Smooth muscle cell (in vitro differentiated cells): ENCODE results near the gene MID1. TPM values are rescaled to one million over a fixed set of nuclear protein-coding genes. Genes with fewer than 3 reads are reported as not detected.

Experiments
- DNase-seq: peaks from one replicate; lab custom pipeline; 2025; ENCODE audit not compliant: unreplicated experiment; lab: John Stamatoyannopoulos, UW
- H2AFZ ChIP-seq: fragments of 200-600 bp; sonication (generic); 2 replicates; pipeline ENCODE4 v1.6.0; 2016; ENCODE audit warnings: antibody characterized with exemption, low read depth, mild to moderate bottlenecking
- H3F3A ChIP-seq: fragments of 200-600 bp; sonication (generic); 2 replicates; pipeline ENCODE4 v1.6.0; 2017; ENCODE audit warnings: antibody characterized with exemption, low read depth
- H3K27ac ChIP-seq: fragments of 200-600 bp; sonication (generic); 2 replicates; pipeline ENCODE4 v1.5.1; 2016; ENCODE audit warnings: low read depth, mild to moderate bottlenecking
- H3K27me3 ChIP-seq: fragments of 200-600 bp; sonication (generic); 2 replicates; pipeline ENCODE4 v1.6.1; 2016; ENCODE audit warnings: low read depth, mild to moderate bottlenecking
- H3K36me3 ChIP-seq: fragments of 200-600 bp; sonication (generic); 2 replicates; pipeline ENCODE4 v1.5.1; 2016; ENCODE audit warnings: low read depth
- H3K4me1 ChIP-seq: fragments of 200-600 bp; sonication (generic); 2 replicates; pipeline ENCODE4 v1.5.1; 2016; ENCODE audit warnings: low read depth
- H3K4me2 ChIP-seq: fragments of 200-600 bp; sonication (generic); 2 replicates; pipeline ENCODE4 v1.6.0; 2016; ENCODE audit warnings: mild to moderate bottlenecking
- H3K4me3 ChIP-seq: fragments of 200-600 bp; sonication (generic); 2 replicates; pipeline ENCODE4 v1.5.1; 2016; ENCODE audit warnings: mild to moderate bottlenecking
- H3K79me2 ChIP-seq: fragments of 200-600 bp; sonication (generic); 2 replicates; pipeline ENCODE4 v1.6.0; 2016; ENCODE audit warnings: low read depth, mild to moderate bottlenecking
- H3K9ac ChIP-seq: fragments of 200-600 bp; sonication (generic); 2 replicates; pipeline ENCODE4 v1.6.0; 2016; ENCODE audit warnings: low read depth
- H3K9me3 ChIP-seq: fragments of 200-600 bp; sonication (generic); replicated peaks from 2 replicates; pipeline ENCODE4 v1.5.1; 2016; ENCODE audit warnings: low read depth
- H4K20me1 ChIP-seq: fragments of 200-600 bp; sonication (generic); 2 replicates; pipeline ENCODE4 v1.6.0; 2016; ENCODE audit warnings: low read depth
- CTCF ChIP-seq: fragments of 200-600 bp; sonication (generic); IDR thresholded peaks from 2 replicates; pipeline ENCODE4 v1.5.1; 2017; ENCODE audit warnings: borderline replicate concordance, mild to moderate bottlenecking, antibody characterized with exemption; ENCODE audit not compliant: insufficient read depth, poor library complexity, severe bottlenecking
- WGBS: methylation state at CpG from one replicate; pipeline ENCODE4 v1.1.7; 2016; ENCODE audit warnings: low lambda C conversion rate; 5-methylcytosine and 5-hydroxymethylcytosine counted together
- polyA plus RNA-seq: library from polyadenylated mRNA; unstranded; fragments of >200 nt; fragmentation: Nextera tagmentation; extraction: Ambion mirVana; gene quantifications from 2 replicates; pipeline ENCODE4 v1.2.1, GENCODE V29; 2016
- total RNA-seq: library from RNA; depleted of rRNA; stranded (reverse); fragments of >200 nt; gene quantifications from 2 replicates; pipeline ENCODE4 v1.2.3, GENCODE V29; 2014

MID1 gene
- total and polyA plus RNA-seq, 2 experiments from 2014 or later, result 22.6 to 45.2 TPM

- H2AFZ ChIP-seq, result no peak overlapping the region
- H4K20me1 ChIP-seq, result no peaks in the 10 kb centered on the region
- no peak overlapping the region for H3K27ac ChIP-seq
- H3K79me2 ChIP-seq, result no peaks in the 10 kb centered on the region
- DNase-seq, result no peak
- H3K4me3 ChIP-seq, result no peak overlapping the region
- no peak overlapping the region for H3K4me2 ChIP-seq
- no peaks in the 10 kb centered on the region for H3K9me3 ChIP-seq
- H3K36me3 ChIP-seq, result no peaks in the 10 kb centered on the region
- no peaks in the 10 kb centered on the region for H3F3A ChIP-seq
- TF ChIP-seq CTCF, result no peak
- H3K4me1 ChIP-seq, result no peaks in the 10 kb centered on the region
- H3K27me3 ChIP-seq, result no peaks in the 10 kb centered on the region
- 76% methylated on average over 6 of the region's 6 CpGs for WGBS
- H3K9ac ChIP-seq, result no peak overlapping the region
Observed at GRCh38 chrX:10414862-10415261, 205.5 kb downstream of the MID1 start.

DNA sequence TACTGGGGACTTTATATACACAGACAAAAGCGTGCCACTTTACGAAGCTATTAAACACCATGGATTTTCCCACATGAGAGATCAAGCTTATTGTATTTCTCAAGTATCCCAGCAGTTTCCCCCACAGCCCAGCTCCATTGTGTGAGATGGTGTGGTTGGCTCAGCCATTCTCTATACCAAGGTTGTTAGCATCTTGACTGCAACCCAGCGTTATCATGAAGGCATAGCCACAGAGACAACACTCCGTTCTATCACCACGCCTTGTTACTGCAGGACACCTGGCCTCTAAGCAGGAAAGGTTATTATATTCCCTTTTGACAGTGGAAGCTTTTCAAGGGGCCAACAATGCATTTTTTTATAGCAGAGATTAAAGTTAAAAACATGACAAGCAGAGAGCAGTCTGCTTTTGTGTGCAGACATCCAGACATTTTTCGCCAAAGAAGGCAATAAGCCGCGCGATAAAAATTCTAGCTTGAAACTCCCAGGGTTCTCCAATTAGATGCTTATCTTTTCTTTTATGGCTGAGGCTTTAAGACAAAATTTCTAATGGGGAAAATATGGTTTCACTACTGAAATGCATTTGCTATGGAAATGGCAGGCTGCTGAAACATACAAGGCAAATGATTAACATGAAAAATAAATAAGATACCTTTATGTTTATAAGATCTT, 206.1 kb downstream of the MID1 start:
- H3K36me3 ChIP-seq, result no peaks in the 10 kb centered on the region
- no peaks in the 10 kb centered on the region for H3F3A ChIP-seq
- H3K9ac ChIP-seq, result no peak overlapping the region
- 87% methylated on average over 9 of the region's 9 CpGs for WGBS
- H3K9me3 ChIP-seq, result no peaks in the 10 kb centered on the region
- no peaks in the 10 kb centered on the region for H3K4me1 ChIP-seq
- H3K4me2 ChIP-seq, result no peak overlapping the region
- TF ChIP-seq CTCF, result no peak
- H3K27me3 ChIP-seq, result no peaks in the 10 kb centered on the region
- no peak overlapping the region for H3K27ac ChIP-seq
- H3K79me2 ChIP-seq, result no peaks in the 10 kb centered on the region
- H2AFZ ChIP-seq, result no peak overlapping the region
- no peaks in the 10 kb centered on the region for H4K20me1 ChIP-seq
- H3K4me3 ChIP-seq, result no peak overlapping the region
- no peak for DNase-seq

GRCh38 chrX:10404436-10404835, 215.9 kb downstream of the MID1 start:
- H3F3A ChIP-seq, result no peaks in the 10 kb centered on the region
- TF ChIP-seq CTCF, result no peak
- H3K4me2 ChIP-seq, result no peak overlapping the region
- no peak for DNase-seq
- no peak overlapping the region for H2AFZ ChIP-seq
- no peak overlapping the region for H3K4me3 ChIP-seq
- no peak overlapping the region for H3K9ac ChIP-seq
- H3K4me1 ChIP-seq, result no peaks in the 10 kb centered on the region
- no peak overlapping the region for H3K27ac ChIP-seq
- H3K27me3 ChIP-seq, result no peaks in the 10 kb centered on the region
- no peaks in the 10 kb centered on the region for H3K9me3 ChIP-seq
- H3K79me2 ChIP-seq, result no peaks in the 10 kb centered on the region
- no peaks in the 10 kb centered on the region for H4K20me1 ChIP-seq
- H3K36me3 ChIP-seq, result no peaks in the 10 kb centered on the region

DNA sequence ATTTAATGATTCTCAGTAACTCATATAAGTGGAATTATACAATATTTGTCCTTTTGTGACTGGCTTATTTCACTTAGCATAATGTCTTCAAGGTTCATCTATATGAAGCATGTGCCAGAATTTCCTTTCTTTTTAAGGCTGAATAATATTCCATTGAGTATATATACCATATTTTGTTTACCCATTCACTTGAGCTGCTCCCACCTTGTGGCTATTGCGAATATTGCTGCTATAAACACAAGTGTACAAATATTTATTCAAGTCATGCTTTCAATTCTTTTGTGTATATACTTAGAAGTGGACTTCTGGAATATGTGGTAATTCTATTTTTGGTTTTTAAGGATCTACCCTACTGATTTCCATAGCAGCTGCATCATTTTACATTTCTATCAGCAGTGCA, 219.1 kb downstream of the MID1 start:
- Histone ChIP-seq H3F3A (no peaks in the 10 kb centered on the region), H3K27me3 (no peaks in the 10 kb centered on the region), H3K79me2 (no peaks in the 10 kb centered on the region), H3K9ac (no peak overlapping the region), H3K9me3 (no peaks in the 10 kb centered on the region), H3K36me3 (no peaks in the 10 kb centered on the region), H4K20me1 (no peaks in the 10 kb centered on the region), H3K27ac (no peak overlapping the region), H2AFZ (no peak overlapping the region), H3K4me1 (no peaks in the 10 kb centered on the region), H3K4me2 (no peak overlapping the region), H3K4me3 (no peak overlapping the region)
- WGBS, result 54% methylated on average over 1 of the region's 1 CpG
- TF ChIP-seq CTCF, result no peak
- no peak for DNase-seq
